Measurements from ENCODE around the gene HFM1. TPM values are rescaled to one million over a fixed set of nuclear protein-coding genes. Genes with fewer than 3 reads are reported as not detected.

The HFM1 gene
- total RNA-seq, 3 donors from 2014 or later (not counting 1 experiment from before 2014, with no cell fraction given): 0.86 TPM; not detected in 2

GRCh38 chr1:91335603-91336002, 69.0 kb downstream of the HFM1 start:
- no peaks in the 10 kb centered on the region for H3K9me3 Mint-ChIP-seq
- ATAC-seq (no peak), DNase-seq (no peak)
- intact Hi-C loops (cut with micrococcal nuclease): no loop called here
- peaks cover 2% of the 10 kb centered on the region for H3K27me3 ChIP-seq (ENCODE audit: control insufficient read depth, insufficient read depth, low read length)
- no peak overlapping the region for H3K27ac ChIP-seq (ENCODE audit: low read length)
- H3K4me3 Mint-ChIP-seq: no peak overlapping the region
- peaks cover 8 to 24% of the 10 kb centered on the region in 2 donors for H3K27me3 Mint-ChIP-seq (ENCODE audit: low read depth in 2 of 2)
- TF ChIP-seq CTCF (IDR thresholded peaks at IDR 0.05): no peak
- H3K36me3 ChIP-seq (ENCODE audit: control insufficient read depth, insufficient read depth, low read length): no peaks in the 10 kb centered on the region
- H3K9me3 ChIP-seq (ENCODE audit: control insufficient read depth, insufficient read depth, low read length): no peaks in the 10 kb centered on the region
- H3K36me3 Mint-ChIP-seq: no peaks in the 10 kb centered on the region
- H3K27ac Mint-ChIP-seq: no peak overlapping the region
- H3K4me3 ChIP-seq (ENCODE audit: low read length): no peak overlapping the region
- no peaks in the 10 kb centered on the region for H3K4me1 ChIP-seq (ENCODE audit: control insufficient read depth, insufficient read depth, low read length)
- WGBS (ENCODE audit: insufficient coverage): 71% methylated on average over 2 of the region's 2 CpGs
- no peaks in the 10 kb centered on the region for H3K4me1 Mint-ChIP-seq

- no peak overlapping the region for H3K4me3 Mint-ChIP-seq
- Histone ChIP-seq H3K27ac (ENCODE audit: low read length) (no peak overlapping the region), H3K27me3 (ENCODE audit: control insufficient read depth, insufficient read depth, low read length) (peaks cover 2% of the 10 kb centered on the region), H3K36me3 (ENCODE audit: control insufficient read depth, insufficient read depth, low read length) (no peaks in the 10 kb centered on the region), H3K4me3 (ENCODE audit: low read length) (no peak overlapping the region), H3K4me1 (ENCODE audit: control insufficient read depth, insufficient read depth, low read length) (no peaks in the 10 kb centered on the region), H3K9me3 (ENCODE audit: control insufficient read depth, insufficient read depth, low read length) (no peaks in the 10 kb centered on the region)
- peaks cover 10 to 18% of the 10 kb centered on the region in 2 donors for H3K27me3 Mint-ChIP-seq (ENCODE audit: low read depth in 2 of 2)
- no peaks in the 10 kb centered on the region for H3K9me3 Mint-ChIP-seq
- H3K27ac Mint-ChIP-seq: no peak overlapping the region
- DNase-seq (no peak), ATAC-seq (no peak)
- no peaks in the 10 kb centered on the region for H3K36me3 Mint-ChIP-seq
- H3K4me1 Mint-ChIP-seq: no peaks in the 10 kb centered on the region
- TF ChIP-seq CTCF (IDR thresholded peaks at IDR 0.05): no peak
- intact Hi-C loops (cut with micrococcal nuclease): no loop called here
- WGBS (ENCODE audit: insufficient coverage): 93% methylated on average over 3 of the region's 4 CpGs
Observed at GRCh38 chr1:91334856-91335255, 69.8 kb downstream of the HFM1 start.

- ATAC-seq (no peak), DNase-seq (no peak)
- TF ChIP-seq CTCF (IDR thresholded peaks at IDR 0.05): no peak
- Histone ChIP-seq H3K27me3 (ENCODE audit: control insufficient read depth, insufficient read depth, low read length) (peaks cover 3% of the 10 kb centered on the region), H3K9me3 (ENCODE audit: control insufficient read depth, insufficient read depth, low read length) (no peaks in the 10 kb centered on the region), H3K36me3 (ENCODE audit: control insufficient read depth, insufficient read depth, low read length) (no peaks in the 10 kb centered on the region), H3K4me1 (ENCODE audit: control insufficient read depth, insufficient read depth, low read length) (no peaks in the 10 kb centered on the region), H3K27ac (ENCODE audit: low read length) (no peak overlapping the region), H3K4me3 (ENCODE audit: low read length) (no peak overlapping the region)
- 91% methylated on average over 2 of the region's 2 CpGs for WGBS (ENCODE audit: insufficient coverage)
- Mint-ChIP-seq H3K4me1 (no peaks in the 10 kb centered on the region), H3K4me3 (no peak overlapping the region), H3K9me3 (no peaks in the 10 kb centered on the region), H3K27ac (no peak overlapping the region), H3K36me3 (no peaks in the 10 kb centered on the region), H3K27me3 (ENCODE audit: low read depth in 2 of 2) (peaks cover 5 to 19% of the 10 kb centered on the region in 2 donors)
- intact Hi-C loops (cut with micrococcal nuclease): no loop called here
Observed at GRCh38 chr1:91325456-91325855, 79.2 kb downstream of the HFM1 start.

GRCh38 chr1:91314643-91315042, 90.0 kb downstream of the HFM1 start:
- intact Hi-C loops (cut with micrococcal nuclease): no loop called here
- Histone ChIP-seq H3K4me1 (ENCODE audit: control insufficient read depth, insufficient read depth, low read length) (no peaks in the 10 kb centered on the region), H3K27me3 (ENCODE audit: control insufficient read depth, insufficient read depth, low read length) (peaks cover 2% of the 10 kb centered on the region), H3K4me3 (ENCODE audit: low read length) (no peak overlapping the region), H3K9me3 (ENCODE audit: control insufficient read depth, insufficient read depth, low read length) (no peaks in the 10 kb centered on the region), H3K27ac (ENCODE audit: low read length) (no peak overlapping the region), H3K36me3 (ENCODE audit: control insufficient read depth, insufficient read depth, low read length) (no peaks in the 10 kb centered on the region)
- Mint-ChIP-seq H3K9me3 (no peaks in the 10 kb centered on the region), H3K4me3 (no peak overlapping the region), H3K4me1 (no peaks in the 10 kb centered on the region), H3K36me3 (no peaks in the 10 kb centered on the region), H3K27me3 (ENCODE audit: low read depth in 2 of 2) (peaks cover 13 to 17% of the 10 kb centered on the region in 2 donors), H3K27ac (no peak overlapping the region)
- ATAC-seq (no peak), DNase-seq (no peak)
- TF ChIP-seq CTCF (IDR thresholded peaks at IDR 0.05): no peak
- 78% methylated on average over 1 of the region's 2 CpGs for WGBS (ENCODE audit: insufficient coverage)
